Panc1 (cell line): ENCODE measurements around the gene LATS2.

ENCODE experiments used
- CTCF ChIP-seq: fragments of 450-650 bp; IDR thresholded peaks from 2 replicates; pipeline ENCODE4 v1.5.1; 2017; ENCODE audit warnings: mild to moderate bottlenecking
- POLR2AphosphoS5 ChIP-seq: IDR thresholded peaks from 2 replicates; pipeline ENCODE4 v1.6.1; 2012; ENCODE audit warnings: mild to moderate bottlenecking, low read depth, low read length, moderate library complexity
- REST ChIP-seq, 2 experiments: IDR thresholded peaks; 2 replicates each; pipeline ENCODE4 v1.6.1; 2011 to 2012; ENCODE audit warnings: low read depth in 2 of 2, control low read depth in 1 of 2, low read length in 1 of 2, mild to moderate bottlenecking in 1 of 2, moderate library complexity in 1 of 2; ENCODE audit not compliant: insufficient read depth in 1 of 2
- SIN3A ChIP-seq: IDR thresholded peaks from 2 replicates; pipeline ENCODE4 v1.6.1; 2012; ENCODE audit warnings: low read depth, mild to moderate bottlenecking, low read length, moderate library complexity, borderline replicate concordance; ENCODE audit not compliant: insufficient read depth
- TCF7L2 ChIP-seq: IDR thresholded peaks from 2 replicates; pipeline ENCODE4 v1.6.1; 2011; ENCODE audit warnings: mild to moderate bottlenecking, low read depth, low read length, inconsistent platforms

GRCh38 chr13:21020176-21020575 lies 41.2 kb downstream of the LATS2 start:
- TF ChIP-seq CTCF (no peak), POLR2AphosphoS5 (no peak), REST (IDR thresholded peaks at IDR 0.05; ENCODE audit: insufficient read depth in 1 of 2, low read depth in 2 of 2, low read length in 1 of 2) (no peak), TCF7L2 (no peak), SIN3A (no peak)
